Central memory CD8-positive, alpha-beta T cell (primary cell): ENCODE results near the gene SLC35A5.

Source experiments
- ATAC-seq: fragments of 150-1000 bp; cut with Tn5 transposase; replicated peaks from 2 replicates; pipeline ENCODE4 v1.10.0; 2022; ENCODE audit warnings: mild to moderate bottlenecking, moderate FRiP score, moderate number of reproducible peaks; ENCODE audit not compliant: poor library complexity, severe bottlenecking; ENCODE audit errors: extremely low read depth
- DNase-seq, 2 donors: peaks; one replicate each; pipeline ENCODE4 v3.0.0; 2021; ENCODE audit warnings: low spot score in 2 of 2
- H3K27ac Mint-ChIP-seq: one replicate; pipeline ENCODE4 v1.8.0; 2022; ENCODE audit warnings: low read depth, mild to moderate bottlenecking, moderate library complexity, mixed read lengths
- H3K27me3 Mint-ChIP-seq: one replicate; pipeline ENCODE4 v1.8.0; 2022; ENCODE audit warnings: mixed read lengths
- H3K36me3 Mint-ChIP-seq: one replicate; pipeline ENCODE4 v1.8.0; 2022; ENCODE audit warnings: mild to moderate bottlenecking, moderate library complexity, mixed read lengths; ENCODE audit not compliant: insufficient read depth
- H3K4me1 Mint-ChIP-seq: one replicate; pipeline ENCODE4 v1.8.0; 2022; ENCODE audit warnings: mixed read lengths
- H3K4me3 Mint-ChIP-seq: one replicate; pipeline ENCODE4 v1.8.0; 2022; ENCODE audit warnings: mild to moderate bottlenecking, moderate library complexity, mixed read lengths
- H3K9me3 Mint-ChIP-seq: one replicate; pipeline ENCODE4 v1.8.0; 2022; ENCODE audit warnings: mixed read lengths

SLC35A5 gene

DNA sequence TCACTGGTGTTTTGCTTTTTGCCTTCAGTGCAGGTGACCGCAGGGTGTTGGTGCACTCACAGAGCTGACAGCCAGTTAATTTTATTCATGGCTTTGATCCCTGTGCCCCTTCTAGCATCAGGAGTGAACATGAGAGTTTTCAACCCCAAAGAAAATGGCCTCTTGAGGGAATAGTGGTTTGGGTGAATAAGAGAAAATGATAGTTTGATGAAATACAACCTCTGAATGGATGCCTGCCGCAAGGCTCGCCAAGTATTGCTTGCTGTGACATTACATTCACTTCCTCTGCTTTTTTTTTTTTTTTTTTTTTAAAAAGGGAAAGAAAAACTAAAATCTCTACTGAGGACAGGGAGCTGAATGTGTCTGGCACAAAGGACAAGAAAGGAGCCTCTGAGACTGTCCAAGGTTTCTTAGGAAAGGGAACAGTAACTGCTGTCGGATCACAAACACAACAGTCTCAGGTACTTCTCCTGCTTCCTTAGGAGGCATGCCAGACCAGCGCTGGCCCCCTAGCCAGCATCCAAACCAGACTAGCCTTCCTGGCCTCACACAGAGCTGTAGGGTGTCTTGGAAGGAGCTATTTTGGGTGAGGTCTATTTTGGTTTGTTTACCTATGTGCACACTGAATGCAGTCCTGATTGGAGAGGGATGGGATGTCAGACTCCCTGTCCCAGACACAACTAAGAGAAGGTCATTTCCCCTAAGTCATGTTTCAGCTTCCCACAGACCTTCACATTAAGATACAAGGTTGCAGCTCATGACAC lies 50.1 kb downstream of the SLC35A5 start:
- H3K27ac Mint-ChIP-seq, result no peak overlapping the region
- H3K27me3 Mint-ChIP-seq, result peaks cover 10% of the 10 kb centered on the region
- DNase-seq (no peak), ATAC-seq (no peak)
- H3K9me3 Mint-ChIP-seq, result no peaks in the 10 kb centered on the region
- H3K4me1 Mint-ChIP-seq, result no peaks in the 10 kb centered on the region
- no peaks in the 10 kb centered on the region for H3K36me3 Mint-ChIP-seq
- H3K4me3 Mint-ChIP-seq, result no peak overlapping the region

- Mint-ChIP-seq H3K4me3 (no peak overlapping the region), H3K36me3 (no peaks in the 10 kb centered on the region), H3K27ac (no peak overlapping the region), H3K4me1 (no peaks in the 10 kb centered on the region), H3K9me3 (no peaks in the 10 kb centered on the region), H3K27me3 (no peaks in the 10 kb centered on the region)
- DNase-seq (no peak), ATAC-seq (no peak)
Observed at GRCh38 chr3:112615989-112616731, 54.3 kb downstream of the SLC35A5 start.

DNA sequence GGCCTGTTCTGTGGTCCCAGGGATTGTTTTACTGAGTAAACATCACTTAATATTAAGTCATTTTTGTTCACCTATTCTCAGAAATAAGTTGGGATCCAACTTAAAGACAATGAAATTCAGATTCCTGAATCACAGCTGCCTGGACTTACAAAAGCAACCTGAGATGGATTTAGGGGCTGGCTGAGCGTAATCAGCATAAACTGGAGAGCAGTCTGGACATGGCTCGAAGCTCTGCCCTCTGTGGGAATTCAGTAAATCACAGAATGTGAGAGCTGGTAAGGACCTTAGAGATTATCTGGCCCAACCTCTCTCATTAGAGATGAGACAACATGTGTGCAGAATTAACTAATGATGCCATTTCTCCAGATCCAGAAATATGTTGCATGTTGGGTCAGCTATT lies 55.4 kb downstream of the SLC35A5 start:
- no peaks in the 10 kb centered on the region for H3K4me1 Mint-ChIP-seq
- H3K36me3 Mint-ChIP-seq, result no peaks in the 10 kb centered on the region
- ATAC-seq (no peak), DNase-seq (no peak)
- H3K27me3 Mint-ChIP-seq, result no peaks in the 10 kb centered on the region
- H3K27ac Mint-ChIP-seq, result no peak overlapping the region
- H3K9me3 Mint-ChIP-seq, result no peaks in the 10 kb centered on the region
- no peak overlapping the region for H3K4me3 Mint-ChIP-seq

DNA sequence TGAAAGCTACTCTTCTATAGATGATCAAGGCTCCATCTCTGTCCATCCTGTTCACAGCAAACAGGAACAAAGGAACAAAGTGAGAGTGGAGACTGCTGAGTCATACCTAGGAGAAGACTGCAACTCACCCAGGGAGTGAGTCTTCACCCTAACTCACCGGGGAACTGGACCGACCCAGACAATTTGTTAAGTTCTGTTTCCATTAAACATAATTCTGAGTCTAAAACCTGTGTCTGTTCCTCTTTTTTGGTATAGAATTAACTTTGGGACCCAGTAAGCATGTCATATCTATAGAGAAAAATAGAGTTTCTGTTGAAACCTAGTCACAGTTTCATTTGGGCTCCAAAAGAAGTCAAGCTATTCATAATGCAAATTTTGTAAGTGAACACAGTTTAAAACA lies 57.5 kb downstream of the SLC35A5 start:
- Mint-ChIP-seq H3K4me3 (no peak overlapping the region), H3K9me3 (no peaks in the 10 kb centered on the region), H3K36me3 (no peaks in the 10 kb centered on the region), H3K27me3 (peaks cover 12% of the 10 kb centered on the region), H3K4me1 (no peaks in the 10 kb centered on the region), H3K27ac (no peak overlapping the region)
- no peak for ATAC-seq
- no peak for DNase-seq

- no peaks in the 10 kb centered on the region for H3K4me1 Mint-ChIP-seq
- ATAC-seq (no peak), DNase-seq (no peak)
- no peak overlapping the region for H3K4me3 Mint-ChIP-seq
- peaks cover 12% of the 10 kb centered on the region for H3K27me3 Mint-ChIP-seq
- no peak overlapping the region for H3K27ac Mint-ChIP-seq
- H3K9me3 Mint-ChIP-seq, result no peaks in the 10 kb centered on the region
- H3K36me3 Mint-ChIP-seq, result no peaks in the 10 kb centered on the region
Observed at GRCh38 chr3:112623213-112623612, 61.4 kb downstream of the SLC35A5 start.

GRCh38 chr3:112623717-112624116 lies 61.9 kb downstream of the SLC35A5 start:
- DNase-seq (no peak), ATAC-seq (no peak)
- Mint-ChIP-seq H3K27ac (no peak overlapping the region), H3K36me3 (no peaks in the 10 kb centered on the region), H3K4me3 (no peak overlapping the region), H3K9me3 (no peaks in the 10 kb centered on the region), H3K4me1 (no peaks in the 10 kb centered on the region), H3K27me3 (peaks cover 12% of the 10 kb centered on the region)

DNA sequence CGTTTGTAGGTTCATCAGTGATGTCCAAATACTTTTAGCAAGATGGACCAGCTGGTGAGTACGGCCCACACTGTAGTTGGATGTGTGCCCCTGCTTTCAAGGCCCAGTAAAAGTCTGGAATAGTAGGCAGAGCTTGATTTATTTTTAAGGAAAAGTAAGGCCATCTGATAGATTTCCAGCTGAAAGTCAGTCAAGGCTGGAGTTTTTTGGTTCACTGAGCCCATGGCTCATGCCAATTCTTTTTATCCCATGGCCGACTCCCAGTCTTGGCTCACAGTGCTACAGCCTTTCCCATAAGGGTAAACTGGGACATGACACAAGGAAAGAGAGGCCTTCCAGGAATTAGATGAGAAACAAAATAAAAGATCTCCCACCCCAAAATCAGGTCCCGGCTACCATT lies 65.6 kb downstream of the SLC35A5 start:
- Mint-ChIP-seq H3K9me3 (no peaks in the 10 kb centered on the region), H3K4me3 (no peak overlapping the region), H3K36me3 (peaks cover 1% of the 10 kb centered on the region), H3K27ac (no peak overlapping the region), H3K27me3 (peaks cover 12% of the 10 kb centered on the region), H3K4me1 (no peaks in the 10 kb centered on the region)
- ATAC-seq, result no peak
- DNase-seq, result no peak

DNA sequence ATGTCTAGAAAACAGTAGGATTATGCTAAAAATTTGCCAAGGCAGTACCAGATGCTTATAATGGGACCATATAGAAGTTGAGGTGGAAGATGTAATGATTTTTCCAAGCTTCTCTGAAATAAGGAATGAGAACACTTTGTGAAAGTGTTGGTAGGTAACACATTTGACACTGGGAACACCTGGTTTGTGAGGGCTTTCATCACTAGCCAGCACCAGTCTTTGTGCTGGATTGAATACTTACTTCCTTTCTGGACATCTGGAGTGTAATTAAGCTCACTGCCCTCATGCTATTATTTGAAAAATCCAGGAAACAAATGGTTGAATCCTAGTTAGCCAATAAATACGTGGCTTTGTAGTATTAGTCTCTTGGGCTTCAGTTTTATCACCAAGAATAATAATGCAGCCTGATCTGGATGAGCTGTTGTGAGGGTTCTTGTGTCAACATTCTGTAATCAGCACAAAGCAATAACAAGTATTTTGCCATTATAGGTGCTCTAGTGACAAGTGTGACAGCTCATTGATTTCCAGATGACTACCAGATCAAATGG lies 66.1 kb downstream of the SLC35A5 start:
- Mint-ChIP-seq H3K36me3 (peaks cover 1% of the 10 kb centered on the region), H3K27me3 (peaks cover 11% of the 10 kb centered on the region)

GRCh38 chr3:112629425-112629824 lies 67.6 kb downstream of the SLC35A5 start:
- Mint-ChIP-seq H3K9me3 (no peaks in the 10 kb centered on the region), H3K4me3 (no peak overlapping the region), H3K36me3 (peaks cover 1% of the 10 kb centered on the region), H3K27me3 (no peaks in the 10 kb centered on the region), H3K27ac (no peak overlapping the region), H3K4me1 (no peaks in the 10 kb centered on the region)
- ATAC-seq, result no peak
- no peak for DNase-seq

More for the DNA sequence above, 66.1 kb downstream of the SLC35A5 start:
- no peak overlapping the region for H3K4me3 Mint-ChIP-seq
- no peaks in the 10 kb centered on the region for H3K9me3 Mint-ChIP-seq
- ATAC-seq, result no peak
- H3K27ac Mint-ChIP-seq, result no peak overlapping the region
- no peak for DNase-seq
- H3K4me1 Mint-ChIP-seq, result no peaks in the 10 kb centered on the region

DNA sequence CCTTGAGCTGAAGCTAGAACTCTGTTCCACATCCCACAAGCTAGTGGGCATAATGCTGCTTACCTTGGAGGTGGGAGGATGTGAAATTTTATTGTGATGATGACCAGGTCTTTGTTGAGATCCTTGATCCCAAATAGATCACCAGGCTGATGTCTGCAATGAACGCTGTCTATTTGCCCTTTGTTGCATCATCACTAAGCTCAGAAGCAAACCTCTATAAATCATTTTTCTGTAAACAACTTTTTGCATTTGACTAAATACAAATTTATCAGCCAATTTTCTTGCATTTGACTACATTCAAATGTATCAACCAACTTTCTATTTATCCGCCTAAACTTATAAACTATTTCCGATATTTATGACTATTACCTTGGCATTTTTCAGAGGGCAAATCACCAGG lies 69.4 kb downstream of the SLC35A5 start:
- no peak for ATAC-seq
- peaks cover 1% of the 10 kb centered on the region for H3K36me3 Mint-ChIP-seq

GRCh38 chr3:112632596-112632995 lies 70.8 kb downstream of the SLC35A5 start:
- no peak overlapping the region for H3K27ac Mint-ChIP-seq
- ATAC-seq (no peak), DNase-seq (no peak)
- no peaks in the 10 kb centered on the region for H3K9me3 Mint-ChIP-seq
- no peaks in the 10 kb centered on the region for H3K27me3 Mint-ChIP-seq
- H3K4me1 Mint-ChIP-seq, result no peaks in the 10 kb centered on the region
- H3K4me3 Mint-ChIP-seq, result no peak overlapping the region
- H3K36me3 Mint-ChIP-seq, result peaks cover 1% of the 10 kb centered on the region

More for the DNA sequence above, 69.4 kb downstream of the SLC35A5 start:
- no peaks in the 10 kb centered on the region for H3K9me3 Mint-ChIP-seq
- no peaks in the 10 kb centered on the region for H3K27me3 Mint-ChIP-seq
- H3K27ac Mint-ChIP-seq, result no peak overlapping the region
- H3K4me1 Mint-ChIP-seq, result no peaks in the 10 kb centered on the region
- no peak overlapping the region for H3K4me3 Mint-ChIP-seq
- DNase-seq, result no peak

DNA sequence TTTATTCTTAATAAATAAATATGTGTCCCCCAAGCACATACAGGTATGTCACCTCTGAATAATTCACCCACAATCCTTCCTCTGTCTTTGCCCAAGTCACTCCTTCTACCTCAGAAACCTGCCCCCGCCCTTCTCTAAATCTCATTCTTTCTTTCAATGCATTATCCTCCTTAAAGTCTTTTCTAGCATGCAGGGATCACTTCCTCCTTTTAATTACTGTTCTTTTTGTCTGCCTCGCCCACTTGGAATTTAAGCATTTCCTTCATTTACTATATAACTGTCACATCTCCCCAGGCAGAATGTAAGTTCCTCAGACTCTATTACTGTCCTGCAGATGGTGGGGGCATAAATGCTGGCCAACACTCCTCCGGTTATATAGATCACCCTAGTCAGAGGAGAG lies 71.3 kb downstream of the SLC35A5 start:
- DNase-seq, result no peak
- H3K27me3 Mint-ChIP-seq, result no peaks in the 10 kb centered on the region
- H3K9me3 Mint-ChIP-seq, result no peaks in the 10 kb centered on the region
- H3K27ac Mint-ChIP-seq, result no peak overlapping the region
- H3K4me3 Mint-ChIP-seq, result no peak overlapping the region
- no peak for ATAC-seq
- no peaks in the 10 kb centered on the region for H3K4me1 Mint-ChIP-seq
- H3K36me3 Mint-ChIP-seq, result peaks cover 1% of the 10 kb centered on the region

DNA sequence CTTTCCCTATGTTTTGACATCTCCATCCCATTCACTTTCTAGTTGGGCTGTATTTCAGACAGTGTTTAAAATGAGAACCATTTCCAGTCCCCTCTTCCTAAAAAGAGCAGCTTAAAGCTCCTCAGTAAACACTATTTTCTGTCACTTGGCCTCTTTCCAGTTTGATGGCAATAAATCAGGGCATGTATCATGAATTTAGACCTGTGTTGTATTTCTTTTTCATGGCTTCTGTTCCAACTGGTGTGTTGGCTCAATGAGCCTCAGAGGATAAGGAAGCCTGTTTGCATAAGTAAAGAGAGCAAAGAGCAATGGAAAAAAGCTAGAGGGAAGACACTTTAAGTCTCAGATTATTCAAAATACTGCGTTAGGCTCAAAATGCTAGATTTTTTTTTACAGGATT lies 71.9 kb downstream of the SLC35A5 start:
- Mint-ChIP-seq H3K27ac (no peak overlapping the region), H3K27me3 (no peaks in the 10 kb centered on the region), H3K4me1 (no peaks in the 10 kb centered on the region), H3K36me3 (peaks cover 1% of the 10 kb centered on the region), H3K4me3 (no peak overlapping the region), H3K9me3 (no peaks in the 10 kb centered on the region)
- ATAC-seq, result no peak
- no peak for DNase-seq
